SK-N-SH (cell line): Measurements from ENCODE around the gene ADAMTS13. TPM values are rescaled to one million over a fixed set of nuclear protein-coding genes. Genes with fewer than 3 reads are reported as not detected.

Experiments used
- CTCF ChIA-PET: fragments of 300-600, 350-600 bp; formaldehyde crosslinking; extraction: SDS; loops from one replicate; lab custom pipeline; 2021; lab: Yijun Ruan, JAX
- POLR2A ChIA-PET: fragments of 350-600 bp; sonication (Branson Sonifier 250); formaldehyde crosslinking; extraction: SDS; loops from one replicate; lab custom pipeline; 2020; ENCODE audit warnings: antibody characterized with exemption, inconsistent platforms; lab: Yijun Ruan, JAX
- DNase-seq: peaks from one replicate; pipeline ENCODE4 v3.0.0; 2012
- H2AFZ ChIP-seq: fragments of 200-600 bp; sonication (generic); 2 replicates; pipeline ENCODE4 v1.8.1; 2016; ENCODE audit warnings: antibody characterized with exemption, mild to moderate bottlenecking, low read depth
- H3F3A ChIP-seq: fragments of 200-600 bp; sonication (generic); replicated peaks from 2 replicates; pipeline ENCODE3; 2016; ENCODE audit warnings: antibody characterized with exemption, mild to moderate bottlenecking; ENCODE audit not compliant: insufficient read depth
- H3K27ac ChIP-seq, 2 experiments: fragments of 200-500 bp in 1 of 2; fragments of 200-600 bp in 1 of 2; sonication (Bioruptor generic) in 1 of 2; sonication (generic), shearing (Covaris generic) in 1 of 2; 2 replicates each; pipeline versions ENCODE4 v1.5.1 to v1.6.1; 2014 to 2016; ENCODE audit warnings: low read depth in 2 of 2, inconsistent platforms in 1 of 2, low read length in 1 of 2, mild to moderate bottlenecking in 1 of 2, mixed read lengths in 1 of 2
- H3K27me3 ChIP-seq: fragments of 200-600 bp; sonication (generic), shearing (Covaris generic); 2 replicates; pipeline ENCODE4 v1.6.1; 2016; ENCODE audit warnings: mixed run types; ENCODE audit not compliant: insufficient read depth
- H3K36me3 ChIP-seq, 2 experiments: fragments of 200-500 bp in 1 of 2; fragments of 200-600 bp in 1 of 2; sonication (Bioruptor generic) in 1 of 2; sonication (generic) in 1 of 2; replicated peaks in 1 of 2; 2 replicates each; pipeline versions ENCODE3 to v1.5.1; 2014 to 2016; ENCODE audit warnings: low read length in 1 of 2, mild to moderate bottlenecking in 1 of 2; ENCODE audit not compliant: insufficient read depth in 2 of 2, control insufficient read depth in 1 of 2
- H3K4me1 ChIP-seq, 2 experiments: fragments of 200-500 bp in 1 of 2; fragments of 200-600 bp in 1 of 2; sonication (Bioruptor generic) in 1 of 2; sonication (generic), shearing (Covaris generic) in 1 of 2; 2 replicates each; pipeline versions ENCODE4 v1.5.1 to v1.6.1; 2014 to 2016; ENCODE audit warnings: low read depth in 1 of 2, low read length in 1 of 2, mixed run types in 1 of 2; ENCODE audit not compliant: insufficient read depth in 2 of 2, control insufficient read depth in 1 of 2
- H3K4me2 ChIP-seq: fragments of 200-600 bp; sonication (generic), shearing (Covaris generic); 2 replicates; pipeline ENCODE4 v1.6.1; 2017; ENCODE audit warnings: mixed run types
- H3K4me3 ChIP-seq, 2 experiments: fragments of 200-500 bp in 1 of 2; fragments of 200-600 bp in 1 of 2; sonication (Bioruptor generic) in 1 of 2; sonication (generic), shearing (Covaris generic) in 1 of 2; 2 replicates each; pipeline versions ENCODE4 v1.5.1 to v1.8.1; 2014 to 2016; ENCODE audit warnings: low read depth in 2 of 2, inconsistent platforms in 1 of 2, low read length in 1 of 2, mild to moderate bottlenecking in 1 of 2, mixed read lengths in 1 of 2, moderate library complexity in 1 of 2
- H3K79me2 ChIP-seq: fragments of 200-600 bp; sonication (generic); 2 replicates; pipeline ENCODE4 v1.8.1; 2017; ENCODE audit warnings: mild to moderate bottlenecking; ENCODE audit not compliant: insufficient read depth
- H3K9ac ChIP-seq: fragments of 200-600 bp; sonication (generic); 2 replicates; pipeline ENCODE4 v1.6.1; 2017; ENCODE audit warnings: mixed run types
- H3K9me2 ChIP-seq: fragments of 200-600 bp; sonication (generic); 2 replicates; pipeline ENCODE4 v1.6.1; 2017; ENCODE audit warnings: mixed run types
- H3K9me3 ChIP-seq: fragments of 200-600 bp; sonication (generic); 2 replicates; pipeline ENCODE4 v1.6.1; 2017; ENCODE audit warnings: mixed run types, mild to moderate bottlenecking, moderate library complexity
- H4K20me1 ChIP-seq: fragments of 200-600 bp; sonication (generic); 2 replicates; pipeline ENCODE4 v1.6.1; 2017; ENCODE audit warnings: mild to moderate bottlenecking, mixed run types; ENCODE audit not compliant: insufficient read depth
- CHD2 ChIP-seq: fragments of 150-350 bp; IDR thresholded peaks from 2 replicates; pipeline ENCODE4 v1.6.1; 2018; ENCODE audit warnings: low read length; ENCODE audit not compliant: partially characterized antibody
- EP300 ChIP-seq, 2 experiments: IDR thresholded peaks; 2 replicates each; pipeline versions ENCODE4 v1.4.0 to v1.6.1; 2012; ENCODE audit warnings: borderline replicate concordance in 1 of 2, low read depth in 1 of 2, low read length in 1 of 2
- EZH2phosphoT487 ChIP-seq: fragments of 200-600 bp; sonication (generic); IDR thresholded peaks from 2 replicates; pipeline ENCODE4 v1.6.1; 2017; ENCODE audit warnings: low read depth, mixed run types, mild to moderate bottlenecking, antibody characterized with exemption, moderate library complexity, borderline replicate concordance
- GATA2 ChIP-seq: sonication (generic); formaldehyde crosslinking; IDR thresholded peaks from 2 replicates; pipeline ENCODE4 v1.5.0; 2020; ENCODE audit warnings: mild to moderate bottlenecking, missing genetic modification reagents
- JUND ChIP-seq: IDR thresholded peaks from 2 replicates; pipeline ENCODE4 v1.4.0; 2012
- MEF2A ChIP-seq: IDR thresholded peaks from 2 replicates; pipeline ENCODE4 v1.4.0; 2012; ENCODE audit warnings: low read depth, borderline replicate concordance
- PBX3 ChIP-seq: IDR thresholded peaks from 2 replicates; pipeline ENCODE4; 2012
- REST ChIP-seq: IDR thresholded peaks from 2 replicates; pipeline ENCODE4 v1.6.1; 2012; ENCODE audit warnings: mild to moderate bottlenecking, low read depth, low read length, moderate library complexity
- RFX5 ChIP-seq: IDR thresholded peaks from 2 replicates; pipeline ENCODE4 v1.6.1; 2012; ENCODE audit warnings: mild to moderate bottlenecking, improper control_type of control experiment, low read length
- SMC3 ChIP-seq: IDR thresholded peaks from 2 replicates; pipeline ENCODE4 v1.6.1; 2012; ENCODE audit warnings: low read depth, low read length, improper control_type of control experiment
- TAF1 ChIP-seq: IDR thresholded peaks from 2 replicates; pipeline ENCODE4 v1.6.1; 2012; ENCODE audit warnings: low read depth, mild to moderate bottlenecking, low read length, moderate library complexity, borderline replicate concordance
- TCF12 ChIP-seq: IDR thresholded peaks from 2 replicates; pipeline ENCODE4 v1.4.0; 2012
- USF2 ChIP-seq: fragments of 150-350 bp; IDR thresholded peaks from 2 replicates; pipeline ENCODE4 v1.6.1; 2017; ENCODE audit warnings: antibody characterized with exemption, low read length, low read depth, borderline replicate concordance
- WGBS: methylation state at CpG from one replicate; pipeline ENCODE4 v1.1.6; 2017; ENCODE audit warnings: low lambda C conversion rate; 5-methylcytosine and 5-hydroxymethylcytosine counted together
- polyA plus RNA-seq, 3 experiments: library from polyadenylated mRNA; depleted of rRNA; stranded (reverse); fragments of >200 nt; gene quantifications; 2 replicates each; pipeline ENCODE4 v1.2.3, GENCODE V29; 2012
- TF ChIP-seq, protein P1 (sequence below): IDR thresholded peaks from 2 replicates; pipeline ENCODE4 v1.4.0; 2012; ENCODE audit warnings: low read depth, borderline replicate concordance
- TF ChIP-seq, protein P2 (sequence below): IDR thresholded peaks from 2 replicates; pipeline ENCODE4 v1.4.0; 2012; ENCODE audit warnings: low read depth, borderline replicate concordance

The ADAMTS13 gene
- polyA plus RNA-seq, 1 of the 3 experiments (the other 2 are of a cell fraction) = 10.6 TPM

DNA sequence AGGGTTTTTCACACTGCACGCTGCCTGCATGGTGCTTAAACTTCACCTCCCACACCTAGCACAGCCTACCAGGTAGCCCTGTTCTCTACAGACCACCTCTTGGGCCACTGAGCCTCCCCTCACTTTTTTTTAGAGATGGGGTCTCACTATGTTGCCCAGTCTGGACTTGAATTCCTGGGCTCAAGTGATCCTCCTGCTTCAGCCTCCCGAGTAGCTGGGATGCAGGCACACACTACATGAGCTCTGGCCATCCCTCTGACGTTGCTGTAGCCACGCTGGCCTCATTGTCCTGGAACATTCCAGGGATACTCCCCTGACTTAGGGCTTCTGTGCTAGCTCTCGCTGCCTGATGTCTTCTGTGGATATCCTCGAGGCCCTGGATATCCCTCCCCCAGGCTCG is 30.4 kb downstream of the ADAMTS13 start:
- no peak overlapping the region for H2AFZ ChIP-seq
- H3K4me3 ChIP-seq = no peak overlapping the region
- CTCF ChIA-PET = no interaction called here
- no peak for DNase-seq
- no peak overlapping the region for H3K9ac ChIP-seq
- no peaks in the 10 kb centered on the region for H3K36me3 ChIP-seq
- no peaks in the 10 kb centered on the region for H3K27me3 ChIP-seq
- POLR2A ChIA-PET = no interaction called here
- TF ChIP-seq EZH2phosphoT487 (no peak), TCF12 (no peak), JUND (no peak), EP300 (IDR thresholded peaks at IDR 0.05; ENCODE audit: borderline replicate concordance in 1 of 2, low read depth in 1 of 2, low read length in 1 of 2) (no peak), TAF1 (no peak), GATA2 (CRISPR knock-in tag) (no peak), SMC3 (no peak), REST (no peak), USF2 (no peak), PBX3 (no peak), CHD2 (no peak), MEF2A (no peak), RFX5 (no peak)
- TF ChIP-seq, protein P1, sequence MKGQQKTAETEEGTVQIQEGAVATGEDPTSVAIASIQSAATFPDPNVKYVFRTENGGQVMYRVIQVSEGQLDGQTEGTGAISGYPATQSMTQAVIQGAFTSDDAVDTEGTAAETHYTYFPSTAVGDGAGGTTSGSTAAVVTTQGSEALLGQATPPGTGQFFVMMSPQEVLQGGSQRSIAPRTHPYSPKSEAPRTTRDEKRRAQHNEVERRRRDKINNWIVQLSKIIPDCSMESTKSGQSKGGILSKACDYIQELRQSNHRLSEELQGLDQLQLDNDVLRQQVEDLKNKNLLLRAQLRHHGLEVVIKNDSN = no peak
- TF ChIP-seq, protein P2, sequence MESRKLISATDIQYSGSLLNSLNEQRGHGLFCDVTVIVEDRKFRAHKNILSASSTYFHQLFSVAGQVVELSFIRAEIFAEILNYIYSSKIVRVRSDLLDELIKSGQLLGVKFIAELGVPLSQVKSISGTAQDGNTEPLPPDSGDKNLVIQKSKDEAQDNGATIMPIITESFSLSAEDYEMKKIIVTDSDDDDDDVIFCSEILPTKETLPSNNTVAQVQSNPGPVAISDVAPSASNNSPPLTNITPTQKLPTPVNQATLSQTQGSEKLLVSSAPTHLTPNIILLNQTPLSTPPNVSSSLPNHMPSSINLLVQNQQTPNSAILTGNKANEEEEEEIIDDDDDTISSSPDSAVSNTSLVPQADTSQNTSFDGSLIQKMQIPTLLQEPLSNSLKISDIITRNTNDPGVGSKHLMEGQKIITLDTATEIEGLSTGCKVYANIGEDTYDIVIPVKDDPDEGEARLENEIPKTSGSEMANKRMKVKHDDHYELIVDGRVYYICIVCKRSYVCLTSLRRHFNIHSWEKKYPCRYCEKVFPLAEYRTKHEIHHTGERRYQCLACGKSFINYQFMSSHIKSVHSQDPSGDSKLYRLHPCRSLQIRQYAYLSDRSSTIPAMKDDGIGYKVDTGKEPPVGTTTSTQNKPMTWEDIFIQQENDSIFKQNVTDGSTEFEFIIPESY = no peak
- no peak overlapping the region for H3K4me2 ChIP-seq
- peaks cover 0 to 14% of the 10 kb centered on the region in 2 experiments; a peak in 2 of 4 replicates for H3K4me1 ChIP-seq
- no peaks in the 10 kb centered on the region for H3K9me3 ChIP-seq
- no peak overlapping the region for H3K27ac ChIP-seq
- H3K79me2 ChIP-seq = no peaks in the 10 kb centered on the region
- H3K9me2 ChIP-seq = no peaks in the 10 kb centered on the region
- H4K20me1 ChIP-seq = no peaks in the 10 kb centered on the region
- no peaks in the 10 kb centered on the region for H3F3A ChIP-seq
- 74% methylated on average over 7 of the region's 7 CpGs for WGBS
